ENCODE results near the gene PRKG1. TPM values are rescaled to one million over a fixed set of nuclear protein-coding genes. Genes with fewer than 3 reads are reported as not detected.

PRKG1 gene
- total RNA-seq, 1 experiment from 2014 or later = 16.5 TPM

- peak overlapping the region; percentile 50 for H3K27ac Mint-ChIP-seq
- no peaks in the 10 kb centered on the region for H3K36me3 Mint-ChIP-seq
- peak overlapping the region; percentile 2; the same call in 1 of the 2 replicates for H3K4me3 Mint-ChIP-seq
- H3K27me3 Mint-ChIP-seq (ENCODE audit: low read depth) = no peaks in the 10 kb centered on the region
- ChIA-PET POLR2A (no interaction called here), CTCF (interaction anchor here (1.1 to 1.4 kb wide), 2 partner anchors 48 to 387 kb away, joined by 3 to 4 read pairs; no protein-coding TSS in a partner anchor)
- peaks cover 45% of the 10 kb centered on the region for H3K4me1 Mint-ChIP-seq
- no peak for DNase-seq (ENCODE audit: low spot score)
- ATAC-seq = peak; percentile 46
- H3K9me3 Mint-ChIP-seq = no peaks in the 10 kb centered on the region
- TF ChIP-seq CREM (CRISPR knock-in tag; IDR thresholded peaks at IDR 0.05) (no peak), KAT7 (CRISPR knock-in tag; IDR thresholded peaks at IDR 0.05; ENCODE audit: borderline replicate concordance) (no peak), ESRRA (CRISPR knock-in tag; IDR thresholded peaks at IDR 0.05; ENCODE audit: borderline replicate concordance) (no peak), MLX (CRISPR knock-in tag; IDR thresholded peaks at IDR 0.05) (no peak), FOXJ3 (CRISPR knock-in tag; IDR thresholded peaks at IDR 0.05; ENCODE audit: borderline replicate concordance) (no peak), ZBTB43 (CRISPR knock-in tag; IDR thresholded peaks at IDR 0.05) (no peak), GABPB1 (CRISPR knock-in tag; IDR thresholded peaks at IDR 0.05) (no peak), ATF6 (CRISPR knock-in tag; IDR thresholded peaks at IDR 0.05) (no peak), ZNF219 (CRISPR knock-in tag; IDR thresholded peaks at IDR 0.05; ENCODE audit: borderline replicate concordance) (no peak), MYBL2 (CRISPR knock-in tag; IDR thresholded peaks at IDR 0.05) (no peak), NR1H2 (CRISPR knock-in tag; IDR thresholded peaks at IDR 0.05) (no peak), RELA (CRISPR knock-in tag; IDR thresholded peaks at IDR 0.05; ENCODE audit: borderline replicate concordance) (no peak), E2F4 (CRISPR knock-in tag; IDR thresholded peaks at IDR 0.05; ENCODE audit: borderline replicate concordance, low read depth) (no peak), NFYB (CRISPR knock-in tag; conservative IDR thresholded peaks at IDR 0.05; ENCODE audit: low read depth) (no peak), STAT6 (CRISPR knock-in tag; conservative IDR thresholded peaks at IDR 0.05; ENCODE audit: low read depth) (no peak)
- TF ChIP-seq, protein P1, sequence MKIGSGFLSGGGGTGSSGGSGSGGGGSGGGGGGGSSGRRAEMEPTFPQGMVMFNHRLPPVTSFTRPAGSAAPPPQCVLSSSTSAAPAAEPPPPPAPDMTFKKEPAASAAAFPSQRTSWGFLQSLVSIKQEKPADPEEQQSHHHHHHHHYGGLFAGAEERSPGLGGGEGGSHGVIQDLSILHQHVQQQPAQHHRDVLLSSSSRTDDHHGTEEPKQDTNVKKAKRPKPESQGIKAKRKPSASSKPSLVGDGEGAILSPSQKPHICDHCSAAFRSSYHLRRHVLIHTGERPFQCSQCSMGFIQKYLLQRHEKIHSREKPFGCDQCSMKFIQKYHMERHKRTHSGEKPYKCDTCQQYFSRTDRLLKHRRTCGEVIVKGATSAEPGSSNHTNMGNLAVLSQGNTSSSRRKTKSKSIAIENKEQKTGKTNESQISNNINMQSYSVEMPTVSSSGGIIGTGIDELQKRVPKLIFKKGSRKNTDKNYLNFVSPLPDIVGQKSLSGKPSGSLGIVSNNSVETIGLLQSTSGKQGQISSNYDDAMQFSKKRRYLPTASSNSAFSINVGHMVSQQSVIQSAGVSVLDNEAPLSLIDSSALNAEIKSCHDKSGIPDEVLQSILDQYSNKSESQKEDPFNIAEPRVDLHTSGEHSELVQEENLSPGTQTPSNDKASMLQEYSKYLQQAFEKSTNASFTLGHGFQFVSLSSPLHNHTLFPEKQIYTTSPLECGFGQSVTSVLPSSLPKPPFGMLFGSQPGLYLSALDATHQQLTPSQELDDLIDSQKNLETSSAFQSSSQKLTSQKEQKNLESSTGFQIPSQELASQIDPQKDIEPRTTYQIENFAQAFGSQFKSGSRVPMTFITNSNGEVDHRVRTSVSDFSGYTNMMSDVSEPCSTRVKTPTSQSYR (CRISPR knock-in tag; IDR thresholded peaks at IDR 0.05) = no peak
- TF ChIP-seq, protein P2, sequence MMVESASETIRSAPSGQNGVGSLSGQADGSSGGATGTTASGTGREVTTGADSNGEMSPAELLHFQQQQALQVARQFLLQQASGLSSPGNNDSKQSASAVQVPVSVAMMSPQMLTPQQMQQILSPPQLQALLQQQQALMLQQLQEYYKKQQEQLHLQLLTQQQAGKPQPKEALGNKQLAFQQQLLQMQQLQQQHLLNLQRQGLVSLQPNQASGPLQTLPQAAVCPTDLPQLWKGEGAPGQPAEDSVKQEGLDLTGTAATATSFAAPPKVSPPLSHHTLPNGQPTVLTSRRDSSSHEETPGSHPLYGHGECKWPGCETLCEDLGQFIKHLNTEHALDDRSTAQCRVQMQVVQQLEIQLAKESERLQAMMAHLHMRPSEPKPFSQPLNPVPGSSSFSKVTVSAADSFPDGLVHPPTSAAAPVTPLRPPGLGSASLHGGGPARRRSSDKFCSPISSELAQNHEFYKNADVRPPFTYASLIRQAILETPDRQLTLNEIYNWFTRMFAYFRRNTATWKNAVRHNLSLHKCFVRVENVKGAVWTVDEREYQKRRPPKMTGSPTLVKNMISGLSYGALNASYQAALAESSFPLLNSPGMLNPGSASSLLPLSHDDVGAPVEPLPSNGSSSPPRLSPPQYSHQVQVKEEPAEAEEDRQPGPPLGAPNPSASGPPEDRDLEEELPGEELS (CRISPR knock-in tag; IDR thresholded peaks at IDR 0.05) = no peak
These were observed 39.5 kb upstream of the PRKG1 start for GRCh38 chr10:51034769-51035168.

Data from WTC11 (cell line).